SU-DHL-6 (cell line): ENCODE results near the gene IFNA2.

Experiments
- EZH2phosphoT487 ChIP-seq: fragments of 200-600 bp; sonication (generic), shearing (Covaris generic); conservative IDR thresholded peaks from 2 replicates; pipeline ENCODE4 v1.6.1; 2018; ENCODE audit warnings: mild to moderate bottlenecking, antibody characterized with exemption, low read length, moderate library complexity, mixed read lengths
- TF ChIP-seq, protein P1 (sequence below): fragments of 200-600 bp; sonication (generic); IDR thresholded peaks from one replicate; pipeline ENCODE4 v1.5.1; 2017; ENCODE audit warnings: antibody characterized with exemption, mild to moderate bottlenecking, low read length, moderate library complexity; ENCODE audit not compliant: insufficient read depth, poor library complexity, severe bottlenecking

DNA sequence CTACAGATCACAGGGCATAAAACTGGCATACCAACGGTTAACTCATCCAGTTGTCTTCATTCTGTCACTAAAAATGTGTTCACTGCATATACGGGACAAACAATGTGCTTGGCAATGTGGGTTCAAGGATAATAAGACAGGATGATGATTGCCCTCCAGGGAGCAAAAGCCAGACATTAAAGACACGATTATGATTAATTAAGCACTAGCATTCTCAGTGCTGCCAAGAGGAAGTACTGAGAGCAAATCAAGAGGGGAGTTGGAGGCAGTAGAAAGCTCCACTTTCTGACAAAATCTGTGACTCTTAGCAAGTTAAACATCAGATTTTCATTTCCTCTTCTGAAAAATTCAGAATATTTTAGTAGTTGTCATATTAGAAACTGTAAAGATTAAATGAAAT is 14.8 kb upstream of the IFNA2 start:
- TF ChIP-seq, protein P1, sequence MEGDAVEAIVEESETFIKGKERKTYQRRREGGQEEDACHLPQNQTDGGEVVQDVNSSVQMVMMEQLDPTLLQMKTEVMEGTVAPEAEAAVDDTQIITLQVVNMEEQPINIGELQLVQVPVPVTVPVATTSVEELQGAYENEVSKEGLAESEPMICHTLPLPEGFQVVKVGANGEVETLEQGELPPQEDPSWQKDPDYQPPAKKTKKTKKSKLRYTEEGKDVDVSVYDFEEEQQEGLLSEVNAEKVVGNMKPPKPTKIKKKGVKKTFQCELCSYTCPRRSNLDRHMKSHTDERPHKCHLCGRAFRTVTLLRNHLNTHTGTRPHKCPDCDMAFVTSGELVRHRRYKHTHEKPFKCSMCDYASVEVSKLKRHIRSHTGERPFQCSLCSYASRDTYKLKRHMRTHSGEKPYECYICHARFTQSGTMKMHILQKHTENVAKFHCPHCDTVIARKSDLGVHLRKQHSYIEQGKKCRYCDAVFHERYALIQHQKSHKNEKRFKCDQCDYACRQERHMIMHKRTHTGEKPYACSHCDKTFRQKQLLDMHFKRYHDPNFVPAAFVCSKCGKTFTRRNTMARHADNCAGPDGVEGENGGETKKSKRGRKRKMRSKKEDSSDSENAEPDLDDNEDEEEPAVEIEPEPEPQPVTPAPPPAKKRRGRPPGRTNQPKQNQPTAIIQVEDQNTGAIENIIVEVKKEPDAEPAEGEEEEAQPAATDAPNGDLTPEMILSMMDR, result no peak
- TF ChIP-seq EZH2phosphoT487, result no peak
